Transverse colon (tissue), 3 donors: Measurements from ENCODE around the gene LRRC36.

Source experiments
- CTCF ChIP-seq, 5 experiments: fragments of 200-600 bp in 3 of 5; fragments of 450-650 bp in 2 of 5; sonication (generic) in 3 of 5; IDR thresholded peaks; 1 replicate in 2 of 5; 2 replicates in 3 of 5; pipeline ENCODE4 v1.5.1; 2016 to 2017; ENCODE audit warnings: antibody characterized with exemption in 5 of 5, inconsistent platforms in 3 of 5, mild to moderate bottlenecking in 2 of 5, moderate library complexity in 1 of 5
- EP300 ChIP-seq: sonication (generic); formaldehyde crosslinking; IDR thresholded peaks from one replicate; pipeline ENCODE4 v1.6.1; 2017; ENCODE audit warnings: antibody characterized with exemption, low read depth
- POLR2A ChIP-seq: fragments of 450-650 bp; IDR thresholded peaks from one replicate; pipeline ENCODE4 v1.6.1; 2016; ENCODE audit warnings: antibody characterized with exemption, mild to moderate bottlenecking, moderate library complexity

GRCh38 chr16:67407176-67407787 lies 80.7 kb downstream of the LRRC36 start:
- TF ChIP-seq CTCF (IDR thresholded peaks at IDR 0.05): no peak
- no peak for TF ChIP-seq EP300
- TF ChIP-seq POLR2A: no peak
